Mucosa of rectum (tissue), 2 donors: Measurements from ENCODE around the gene CELF1.

Source experiments
- H3K27ac ChIP-seq, 2 donors: one replicate each; pipeline ENCODE4 v1.7.0; 2013; ENCODE audit warnings: inconsistent platforms in 2 of 2, low read depth in 2 of 2, low read length in 2 of 2
- H3K27me3 ChIP-seq, 2 donors: one replicate each; pipeline ENCODE4 v1.7.0; 2013; ENCODE audit warnings: low read length in 2 of 2; ENCODE audit not compliant: control insufficient read depth in 2 of 2, insufficient read depth in 2 of 2
- H3K36me3 ChIP-seq, 2 donors: one replicate each; pipeline ENCODE4 v1.7.0; 2013; ENCODE audit warnings: low read length in 2 of 2; ENCODE audit not compliant: control insufficient read depth in 2 of 2, insufficient read depth in 2 of 2
- H3K4me1 ChIP-seq, 2 donors: one replicate each; pipeline ENCODE4 v1.7.0; 2013; ENCODE audit warnings: low read length in 2 of 2, mild to moderate bottlenecking in 1 of 2; ENCODE audit not compliant: control insufficient read depth in 2 of 2, insufficient read depth in 2 of 2
- H3K4me3 ChIP-seq, 2 donors: one replicate each; pipeline ENCODE4 v1.7.0; 2013; ENCODE audit warnings: low read length in 2 of 2
- H3K9ac ChIP-seq, 2 donors: one replicate each; pipeline ENCODE4 v1.7.0; 2013; ENCODE audit warnings: low read length in 2 of 2, low read depth in 1 of 2, mild to moderate bottlenecking in 1 of 2
- H3K9me3 ChIP-seq, 2 donors: one replicate each; pipeline ENCODE4 v1.7.0; 2013; ENCODE audit warnings: low read length in 2 of 2; ENCODE audit not compliant: control insufficient read depth in 2 of 2
- donor health status: healthy.
- donor health status: Normal muscosa, but diverticular disease.

Gene CELF1

DNA sequence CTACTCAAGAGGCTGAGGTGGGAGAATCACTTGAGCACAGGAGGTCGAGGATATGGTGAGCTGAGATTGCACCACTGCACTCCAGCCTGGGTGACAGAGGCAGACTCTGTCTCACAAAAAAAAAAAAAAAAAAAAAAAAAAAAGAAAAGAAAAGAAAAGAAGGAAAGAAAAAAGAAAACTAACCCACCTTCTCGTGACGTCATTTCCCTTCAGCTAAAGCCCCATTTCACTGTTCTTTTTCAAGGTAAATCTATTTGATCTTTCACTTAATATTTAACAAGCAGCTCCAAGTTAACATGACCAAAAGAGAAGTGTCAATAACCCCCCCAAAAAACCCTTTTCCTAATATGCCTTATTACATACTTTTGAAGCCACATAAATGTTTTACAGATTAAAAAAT is 109.1 kb downstream of the CELF1 start:
- Histone ChIP-seq H3K27ac (no peak overlapping the region), H3K4me3 (no peak overlapping the region), H3K27me3 (no peaks in the 10 kb centered on the region), H3K36me3 (no peaks in the 10 kb centered on the region), H3K9me3 (no peaks in the 10 kb centered on the region), H3K4me1 (no peaks in the 10 kb centered on the region), H3K9ac (no peak overlapping the region)

DNA sequence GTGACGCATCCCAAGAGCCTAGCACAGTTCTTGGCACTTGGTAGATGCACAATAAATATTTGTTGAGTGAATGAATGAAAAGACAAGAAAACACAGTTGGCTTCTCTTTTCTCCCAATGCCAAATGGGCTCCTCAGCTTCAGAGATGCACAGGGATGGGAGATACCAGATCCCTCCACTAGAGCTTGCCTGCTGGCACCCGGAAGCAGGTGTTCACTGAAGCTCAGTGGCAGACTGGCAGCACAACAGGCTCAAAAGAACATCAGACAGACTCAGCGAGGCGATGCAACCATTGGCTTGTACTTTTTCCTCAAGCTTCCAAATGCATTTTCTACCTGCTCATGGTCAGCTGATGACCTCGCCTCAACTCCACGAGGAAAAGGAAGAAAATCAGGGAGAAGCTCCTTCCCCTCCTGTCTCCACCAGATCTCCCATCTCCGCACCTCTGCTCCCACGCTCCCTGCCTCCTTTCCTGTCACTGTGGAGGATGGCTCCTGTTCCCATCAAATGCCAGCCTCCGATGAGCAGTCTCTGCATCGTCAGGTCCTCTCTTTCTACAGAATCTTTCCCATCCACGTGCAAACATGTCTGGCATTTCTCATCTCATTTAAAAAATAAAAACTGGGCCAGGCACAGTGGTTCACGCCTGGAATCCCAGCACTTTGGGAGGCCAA is 109.8 kb downstream of the CELF1 start:
- no peak overlapping the region for H3K9ac ChIP-seq
- H3K27me3 ChIP-seq: no peaks in the 10 kb centered on the region
- no peaks in the 10 kb centered on the region for H3K4me1 ChIP-seq
- H3K36me3 ChIP-seq: no peaks in the 10 kb centered on the region
- no peaks in the 10 kb centered on the region for H3K9me3 ChIP-seq
- H3K27ac ChIP-seq: no peak overlapping the region
- no peak overlapping the region for H3K4me3 ChIP-seq

DNA sequence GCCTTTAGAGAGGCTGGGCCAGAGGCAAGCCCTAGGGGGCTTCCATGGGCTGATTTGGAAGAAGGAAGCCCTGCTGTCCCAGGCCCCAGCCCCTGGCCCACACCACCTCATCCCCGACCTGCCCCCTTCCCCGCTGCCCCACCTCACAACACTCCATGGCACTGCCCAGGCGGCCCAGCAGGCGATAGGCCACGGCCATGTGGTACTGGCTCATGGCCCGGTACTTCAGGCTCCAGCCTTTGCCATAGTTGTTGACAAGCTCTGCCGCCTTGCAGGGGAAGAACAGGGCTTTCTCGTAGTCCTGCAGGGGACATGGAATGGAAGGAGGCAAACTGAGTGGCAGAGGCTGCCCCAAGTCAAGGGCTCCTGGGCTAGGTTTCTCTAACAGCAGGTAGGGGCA is 110.4 kb downstream of the CELF1 start:
- no peak overlapping the region for H3K4me3 ChIP-seq
- H3K27me3 ChIP-seq: no peaks in the 10 kb centered on the region
- no peaks in the 10 kb centered on the region for H3K9me3 ChIP-seq
- H3K9ac ChIP-seq: no peak overlapping the region
- peaks cover 0 to 4% of the 10 kb centered on the region in 2 donors for H3K4me1 ChIP-seq
- no peaks in the 10 kb centered on the region for H3K36me3 ChIP-seq
- no peak overlapping the region for H3K27ac ChIP-seq

DNA sequence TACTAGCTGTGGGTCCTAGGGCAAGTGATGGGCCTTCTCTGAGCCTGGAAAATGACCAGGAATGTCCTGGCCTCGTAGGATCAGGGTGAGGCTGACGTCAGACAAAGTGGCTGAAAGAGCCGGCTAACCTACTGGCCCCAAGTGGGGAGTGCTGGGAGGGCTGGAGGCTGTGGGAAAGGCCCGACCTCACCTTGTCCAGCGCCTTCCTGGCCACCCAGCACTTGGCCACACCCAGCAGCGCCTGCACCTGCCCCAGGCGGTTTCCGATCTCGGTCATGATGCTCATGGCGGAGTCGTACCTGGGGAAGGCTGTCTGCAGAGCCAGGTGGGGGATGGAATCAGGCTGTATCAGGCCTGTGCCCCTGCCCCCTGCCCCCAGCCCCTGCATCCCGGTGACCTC is 111.5 kb downstream of the CELF1 start:
- H3K9me3 ChIP-seq: no peaks in the 10 kb centered on the region
- no peaks in the 10 kb centered on the region for H3K36me3 ChIP-seq
- no peak overlapping the region for H3K9ac ChIP-seq
- no peaks in the 10 kb centered on the region for H3K27me3 ChIP-seq
- H3K27ac ChIP-seq: no peak overlapping the region
- H3K4me3 ChIP-seq: no peak overlapping the region
- peaks cover 0 to 7% of the 10 kb centered on the region in 2 donors for H3K4me1 ChIP-seq

DNA sequence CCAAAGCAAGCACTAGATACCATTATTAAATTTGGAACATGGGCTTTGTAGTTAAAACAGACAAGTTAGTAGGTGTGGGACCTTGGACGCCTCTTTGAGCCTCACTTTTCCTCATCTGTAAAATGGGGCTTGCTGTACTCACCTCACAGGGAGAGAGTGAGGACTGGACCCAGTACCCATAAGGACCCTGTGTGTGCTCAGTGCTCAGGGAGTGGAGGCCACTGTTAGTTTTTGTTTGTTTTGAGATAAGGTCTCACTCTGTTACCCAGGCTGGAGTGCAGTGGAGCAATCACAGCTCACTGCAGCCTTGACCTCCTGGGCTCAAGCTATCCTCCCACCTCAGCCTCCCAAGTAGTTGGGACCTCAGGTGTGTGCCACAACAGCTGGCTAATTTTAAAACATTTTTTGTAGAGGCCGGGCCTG is 112.9 kb downstream of the CELF1 start:
- Histone ChIP-seq H3K27ac (no peak overlapping the region), H3K9ac (no peak overlapping the region), H3K27me3 (no peaks in the 10 kb centered on the region), H3K4me3 (no peak overlapping the region), H3K9me3 (no peaks in the 10 kb centered on the region), H3K4me1 (peaks cover 0 to 7% of the 10 kb centered on the region in 2 donors), H3K36me3 (no peaks in the 10 kb centered on the region)

DNA sequence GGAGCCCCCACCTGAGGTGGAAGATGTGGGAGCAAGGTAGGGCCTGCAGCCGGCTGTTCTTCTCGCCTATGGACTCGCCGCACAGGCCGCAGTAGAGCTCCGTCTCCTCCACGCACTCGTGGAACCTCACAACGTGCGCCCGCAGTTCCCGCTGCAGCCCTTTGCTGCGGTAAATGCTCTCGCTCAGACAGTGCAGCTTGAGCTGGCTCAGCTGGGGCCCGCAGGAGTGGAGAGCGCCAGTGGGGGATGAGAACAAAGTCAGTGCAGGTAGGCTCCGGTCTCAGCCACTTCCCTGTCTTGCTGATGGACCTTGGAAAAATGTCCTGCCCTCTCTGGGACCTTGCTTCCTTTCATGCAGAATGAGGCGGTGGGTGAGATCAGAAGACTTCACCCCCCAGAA is 114.2 kb downstream of the CELF1 start:
- peaks cover 0 to 7% of the 10 kb centered on the region in 2 donors for H3K4me1 ChIP-seq
- H3K27me3 ChIP-seq: no peaks in the 10 kb centered on the region
- no peak overlapping the region for H3K4me3 ChIP-seq
- no peaks in the 10 kb centered on the region for H3K9me3 ChIP-seq
- no peak overlapping the region for H3K27ac ChIP-seq
- H3K9ac ChIP-seq: no peak overlapping the region
- H3K36me3 ChIP-seq: no peaks in the 10 kb centered on the region

DNA sequence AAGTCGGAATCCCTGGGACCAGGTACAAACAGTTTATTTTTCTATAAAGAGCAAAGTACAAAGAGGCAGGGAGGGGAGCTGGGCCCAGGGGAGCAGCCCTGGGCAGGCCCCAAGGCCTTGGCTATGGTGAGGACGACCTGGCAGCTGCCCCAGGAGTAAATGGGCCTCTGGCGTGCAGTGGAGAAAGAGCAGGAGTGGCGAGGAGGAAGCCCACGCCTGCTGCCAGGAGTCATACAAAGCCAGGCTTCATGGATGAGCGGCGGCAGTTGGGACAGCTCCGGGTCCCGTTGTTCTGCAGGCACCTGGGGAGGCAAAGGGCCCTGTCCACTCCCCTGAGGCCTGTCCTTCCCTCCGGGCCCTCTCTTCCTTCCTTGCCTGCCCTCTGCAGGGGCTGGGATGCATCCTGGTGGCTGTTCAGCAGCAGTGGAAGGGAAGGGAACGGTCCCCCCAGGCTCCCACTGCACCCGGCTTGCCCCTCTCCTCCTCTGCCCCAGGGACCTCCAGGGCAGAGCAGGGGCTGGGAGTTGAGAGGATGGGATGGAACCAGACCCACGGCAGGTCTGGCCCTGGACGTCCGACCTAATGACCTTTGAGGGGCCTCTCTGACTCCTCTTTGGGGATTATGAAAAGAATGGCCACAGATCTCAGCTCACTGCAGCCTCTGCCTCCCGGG is 115.0 kb downstream of the CELF1 start:
- Histone ChIP-seq H3K4me1 (peaks cover 0 to 7% of the 10 kb centered on the region in 2 donors), H3K9ac (no peak overlapping the region), H3K27ac (no peak overlapping the region), H3K27me3 (no peaks in the 10 kb centered on the region), H3K9me3 (no peaks in the 10 kb centered on the region), H3K4me3 (no peak overlapping the region), H3K36me3 (no peaks in the 10 kb centered on the region)

DNA sequence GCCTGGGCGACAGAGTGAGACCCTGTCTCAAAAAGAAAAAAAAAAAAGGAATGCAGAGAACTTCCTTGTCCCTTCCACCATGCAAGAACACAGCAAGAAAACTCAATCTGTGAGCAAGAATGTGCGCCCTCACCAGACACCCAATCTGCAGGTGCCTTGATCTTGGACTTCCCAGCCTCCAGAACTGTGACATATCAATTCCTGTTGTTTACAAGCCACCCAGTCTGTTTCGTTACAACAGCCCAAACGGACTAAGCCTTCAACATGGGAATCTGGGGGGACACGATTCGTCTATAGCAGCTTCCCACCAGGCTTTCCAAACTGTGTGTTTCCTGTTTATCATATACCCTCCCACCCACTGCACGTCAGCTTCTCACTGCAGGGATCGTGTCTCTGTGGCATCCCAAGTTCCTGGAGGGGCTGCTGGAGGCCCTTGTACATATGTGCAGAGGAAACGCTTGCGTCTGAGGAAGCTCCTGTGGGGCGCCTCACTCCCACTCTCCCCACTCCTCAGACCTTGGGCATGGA is 115.7 kb downstream of the CELF1 start:
- no peaks in the 10 kb centered on the region for H3K9me3 ChIP-seq

DNA sequence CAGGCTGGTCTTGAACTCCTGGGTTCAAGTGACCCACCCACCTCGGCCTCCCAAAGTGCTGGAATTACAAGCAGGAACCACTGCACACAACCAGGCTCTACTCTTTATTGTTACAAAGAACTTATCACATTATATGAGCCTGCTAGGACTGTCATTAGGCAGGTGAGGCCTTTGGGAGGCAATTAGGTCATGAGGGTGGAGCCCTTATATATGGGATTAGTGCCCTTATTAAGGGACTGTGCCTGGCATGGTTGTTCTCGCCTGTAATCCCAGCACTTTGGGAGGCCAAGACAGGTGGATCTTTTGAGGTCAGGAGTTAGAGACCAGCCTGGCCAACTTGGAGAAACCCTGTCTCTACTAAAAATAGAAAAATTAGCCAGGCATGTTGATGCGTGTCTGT is 116.2 kb downstream of the CELF1 start:
- no peak overlapping the region for H3K27ac ChIP-seq
- H3K9me3 ChIP-seq: no peaks in the 10 kb centered on the region
- H3K9ac ChIP-seq: no peak overlapping the region
- H3K36me3 ChIP-seq: no peaks in the 10 kb centered on the region
- no peak overlapping the region for H3K4me3 ChIP-seq
- H3K4me1 ChIP-seq: peaks cover 0 to 7% of the 10 kb centered on the region in 2 donors
- no peaks in the 10 kb centered on the region for H3K27me3 ChIP-seq

More for the DNA sequence above, 115.7 kb downstream of the CELF1 start:
- Histone ChIP-seq H3K27ac (no peak overlapping the region), H3K4me3 (no peak overlapping the region), H3K36me3 (no peaks in the 10 kb centered on the region), H3K27me3 (no peaks in the 10 kb centered on the region), H3K4me1 (peaks cover 0 to 7% of the 10 kb centered on the region in 2 donors), H3K9ac (no peak overlapping the region)

DNA sequence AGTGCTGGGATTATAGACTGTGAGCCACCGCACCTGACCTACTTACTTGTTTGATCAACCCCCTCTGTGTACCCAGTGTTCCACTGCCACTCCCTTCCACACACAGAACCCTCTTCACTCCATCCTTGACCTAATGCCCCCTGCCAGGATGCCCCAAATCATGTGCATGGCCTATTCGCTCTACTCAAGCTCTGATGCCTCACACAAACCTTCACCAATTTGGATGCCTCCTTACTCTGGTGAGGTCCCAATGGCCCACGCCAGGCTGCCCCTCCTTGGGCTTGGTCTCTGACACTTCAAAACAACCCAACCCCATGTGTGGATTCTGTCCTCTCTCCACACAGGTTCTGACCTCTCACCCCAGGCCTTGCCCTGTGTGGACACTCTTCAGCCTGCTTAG is 117.2 kb downstream of the CELF1 start:
- peaks cover 0 to 7% of the 10 kb centered on the region in 2 donors for H3K4me1 ChIP-seq
- no peak overlapping the region for H3K4me3 ChIP-seq
- no peak overlapping the region for H3K9ac ChIP-seq
- no peaks in the 10 kb centered on the region for H3K36me3 ChIP-seq
- no peaks in the 10 kb centered on the region for H3K27me3 ChIP-seq
- no peaks in the 10 kb centered on the region for H3K9me3 ChIP-seq
- no peak overlapping the region for H3K27ac ChIP-seq
